GM13976 (cell line): Measurements from ENCODE around the gene LIX1L.

Source experiments
- DNase-seq: peaks from one replicate; pipeline ENCODE4 v3.0.0; 2012; ENCODE audit warnings: low spot score
- CTCF ChIP-seq: IDR thresholded peaks from 2 replicates; pipeline ENCODE4 v1.5.1; 2012; ENCODE audit warnings: borderline replicate concordance, mild to moderate bottlenecking; ENCODE audit not compliant: insufficient read depth; ENCODE audit errors: extremely low read depth, missing control alignments, control extremely low read depth
- in situ Hi-C: fragments of 300-500 bp; cut with MboI; formaldehyde crosslinking; loops from one replicate; pipeline ENCODE4 v1.12.0; 2022; ENCODE audit warnings: low sequenced_read_pairs, mixed read lengths, inconsistent platforms; ENCODE audit not compliant: unreplicated experiment

LIX1L gene

GRCh38 chr1:145918144-145918991 lies 39.4 kb downstream of the LIX1L start, which contains the start of gene PEX11B:
TSS of gene PEX11B (minus strand) at chr1:145918717. CDS start at chr1:145918688, 29 bp downstream.
- TF ChIP-seq CTCF, result no peak
- peak; percentile 93 for DNase-seq
- in situ Hi-C loops, result no loop called here

GRCh38 chr1:145917595-145917994 lies 40.2 kb downstream of the LIX1L start:
- TF ChIP-seq CTCF, result no peak
- DNase-seq, result no peak
- in situ Hi-C loops, result no loop called here

- no peak for DNase-seq
- in situ Hi-C loops, result no loop called here
- no peak for TF ChIP-seq CTCF
Measured at GRCh38 chr1:145916745-145917144, 41.1 kb downstream of the LIX1L start.

- no peak for DNase-seq
- no peak for TF ChIP-seq CTCF
- in situ Hi-C loops, result no loop called here
Measured at GRCh38 chr1:145912128-145912641, 45.6 kb downstream of the LIX1L start.

GRCh38 chr1:145908653-145909052 lies 49.2 kb downstream of the LIX1L start:
- in situ Hi-C loops, result no loop called here

More at GRCh38 chr1:145908653-145909052, 49.2 kb downstream of the LIX1L start:
- TF ChIP-seq CTCF, result no peak
- no peak for DNase-seq
